Motor neuron (in vitro differentiated cells): Measurements from ENCODE around the gene TOLLIP. TPM values are rescaled to one million over a fixed set of nuclear protein-coding genes. Genes with fewer than 3 reads are reported as not detected.

ENCODE experiments used
- total RNA-seq, 8 experiments: library from RNA; unstranded; fragments of 300-600 nt; gene quantifications; 2 replicates each; pipeline versions ENCODE4 v1.2.3 to v1.2.4, GENCODE V29; 2022

Gene TOLLIP
- total RNA-seq, 8 experiments from 2014 or later, result 11.5 to 27.5 (median 21.1) TPM

Other genes starting within 250 kb of the TOLLIP start
- gene MUC2, start 234.8 kb downstream of the TOLLIP start, total RNA-seq, result 1 to 10 TPM in 3 of 8 experiments, under 1 TPM in 4, not detected in 1; 0.05 to 2.3 (median 0.67) TPM
- under 1 TPM; under 0.01 to 0.57 (median 0.20) TPM for gene MUC5AC, start 151.7 kb downstream of the TOLLIP start, total RNA-seq
- 1 to 10 TPM in 4 of 8 experiments, under 1 TPM in 4; under 0.01 to 4.7 (median 0.85) TPM for gene MUC5B, start 86.6 kb downstream of the TOLLIP start, total RNA-seq
- gene BRSK2, start 80.3 kb upstream of the TOLLIP start, total RNA-seq, result 10 to 100 TPM in 5 of 8 experiments, 1 to 10 TPM in 2, under 1 TPM in 1; 0.77 to 54.6 (median 25.1) TPM
- gene MOB2, start 177.1 kb upstream of the TOLLIP start, total RNA-seq, result 10 to 100 TPM; 15.5 to 43.3 (median 26.8) TPM